Measurements from ENCODE around the gene C5orf47. TPM values are rescaled to one million over a fixed set of nuclear protein-coding genes. Genes with fewer than 3 reads are reported as not detected.
A peak's percentile ranks its signal among the peaks of the same experiment; 100 is the strongest.

Gene C5orf47
- total RNA-seq, 1 donor = not detected

GRCh38 chr5:173969167-173970049 lies 19.6 kb upstream of the C5orf47 start:
- peak; percentile 52 for DNase-seq (ENCODE audit: low read depth)
- no peak overlapping the region for H3K4me3 ChIP-seq (ENCODE audit: low read depth, low read length)
- no peak for TF ChIP-seq CTCF (IDR thresholded peaks at IDR 0.05; ENCODE audit: insufficient read depth, low read length)

- no peak for TF ChIP-seq CTCF (IDR thresholded peaks at IDR 0.05; ENCODE audit: insufficient read depth, low read length)
- DNase-seq (ENCODE audit: low read depth) = no peak
- no peak overlapping the region for H3K4me3 ChIP-seq (ENCODE audit: low read depth, low read length)
Measured at GRCh38 chr5:173970878-173971650, 17.9 kb upstream of the C5orf47 start.

- no peak for TF ChIP-seq CTCF (IDR thresholded peaks at IDR 0.05; ENCODE audit: insufficient read depth, low read length)
- no peak overlapping the region for H3K4me3 ChIP-seq (ENCODE audit: low read depth, low read length)
- no peak for DNase-seq (ENCODE audit: low read depth)
Measured at GRCh38 chr5:173971681-173972345, 17.2 kb upstream of the C5orf47 start.

- peak overlapping the region; percentile 65 for H3K4me3 ChIP-seq (ENCODE audit: low read depth, low read length)
- TF ChIP-seq CTCF (IDR thresholded peaks at IDR 0.05; ENCODE audit: insufficient read depth, low read length) = no peak
- DNase-seq (ENCODE audit: low read depth) = no peak
Measured at GRCh38 chr5:173972607-173972924, 16.4 kb upstream of the C5orf47 start.

- DNase-seq (ENCODE audit: low read depth) = peak; percentile 88
Measured at GRCh38 chr5:173972925-173973615, 15.9 kb upstream of the C5orf47 start.

More at GRCh38 chr5:173972925-173973615, 15.9 kb upstream of the C5orf47 start:
- H3K4me3 ChIP-seq (ENCODE audit: low read depth, low read length) = peak overlapping the region; percentile 65
- TF ChIP-seq CTCF (IDR thresholded peaks at IDR 0.05; ENCODE audit: insufficient read depth, low read length) = peak; percentile 85

Measured in fibroblast of the aortic adventitia (primary cell).